ENCODE data around the gene TMOD4. TPM values are rescaled to one million over a fixed set of nuclear protein-coding genes. Genes with fewer than 3 reads are reported as not detected.

The TMOD4 gene
- total and polyA plus RNA-seq, 2 of the 13 experiments (the other 11 are each of a cell fraction or from before 2014, with no cell fraction given), result 0.66 TPM; not detected in 1

GRCh38 chr1:151147665-151148064, 28.1 kb downstream of the TMOD4 start (continued):
- TF ChIP-seq ZNF280B (CRISPR knock-in tag; IDR thresholded peaks at IDR 0.05; ENCODE audit: borderline replicate concordance), result no peak
- no peak for TF ChIP-seq CCAR2 (optimal IDR thresholded peaks at IDR 0.05; ENCODE audit: low read depth, low read length)
- no peak for TF ChIP-seq ZBTB7A (CRISPR knock-in tag; IDR thresholded peaks at IDR 0.05)
- TF ChIP-seq SOX5 (CRISPR knock-in tag; IDR thresholded peaks at IDR 0.05; ENCODE audit: borderline replicate concordance), result no peak
- TF ChIP-seq HMG20B (CRISPR knock-in tag; conservative IDR thresholded peaks at IDR 0.05), result no peak
- TF ChIP-seq HOXA7 (CRISPR knock-in tag; IDR thresholded peaks at IDR 0.05), result no peak
- no peak for TF ChIP-seq BCL6 (CRISPR knock-in tag; IDR thresholded peaks at IDR 0.05)
- TF ChIP-seq SRF (IDR thresholded peaks at IDR 0.05; ENCODE audit: low read depth, low read length), result no peak
- 0 out of 2 replicates have a peak, but pooled peaks have one; percentile 37 for TF ChIP-seq ZNF878 (CRISPR knock-in tag; IDR thresholded peaks at IDR 0.05)
- TF ChIP-seq TMF1 (CRISPR knock-in tag; IDR thresholded peaks at IDR 0.05; ENCODE audit: low read depth), result no peak
- no peak for TF ChIP-seq SUZ12 (IDR thresholded peaks at IDR 0.05; ENCODE audit: low read depth, low read length)
- TF ChIP-seq SRSF9 (IDR thresholded peaks at IDR 0.05; ENCODE audit: borderline replicate concordance, insufficient read depth, low read depth, low read length, poor library complexity, severe bottlenecking), result no peak
- no peak for TF ChIP-seq ISL2 (CRISPR knock-in tag; IDR thresholded peaks at IDR 0.05)
- TF ChIP-seq SPEN (CRISPR knock-in tag; IDR thresholded peaks at IDR 0.05; ENCODE audit: low read depth), result 0 out of 2 replicates have a peak, but pooled peaks have one; percentile 41
- TF ChIP-seq ZNF496 (CRISPR knock-in tag; IDR thresholded peaks at IDR 0.05; ENCODE audit: insufficient replicate concordance), result no peak
- no peak for TF ChIP-seq CEBPZ (IDR thresholded peaks at IDR 0.05; ENCODE audit: low read length)
- no peak for TF ChIP-seq TEAD3 (CRISPR knock-in tag; optimal IDR thresholded peaks at IDR 0.05; ENCODE audit: borderline replicate concordance)
- no peak for TF ChIP-seq TCF7L2 (IDR thresholded peaks at IDR 0.05; ENCODE audit: low read depth, low read length)
- TF ChIP-seq HOXA9 (CRISPR knock-in tag; IDR thresholded peaks at IDR 0.05; ENCODE audit: borderline replicate concordance), result no peak
- 0 out of 2 replicates have a peak, but pooled peaks have one; percentile 8 for TF ChIP-seq MED1 (CRISPR knock-in tag; IDR thresholded peaks at IDR 0.05)
- TF ChIP-seq RXRB (CRISPR knock-in tag; IDR thresholded peaks at IDR 0.05; ENCODE audit: borderline replicate concordance), result peak; percentile 24; the same call in 1 of the 2 replicates
- TF ChIP-seq THAP9 (CRISPR knock-in tag; IDR thresholded peaks at IDR 0.05; ENCODE audit: borderline replicate concordance), result no peak
- no peak for TF ChIP-seq REPIN1 (CRISPR knock-in tag; IDR thresholded peaks at IDR 0.05; ENCODE audit: borderline replicate concordance, low read depth)
- no peak for TF ChIP-seq ZNF768 (CRISPR knock-in tag; IDR thresholded peaks at IDR 0.05)
- peak; percentile 50; the same call in 1 of the 2 replicates for TF ChIP-seq MIXL1 (CRISPR knock-in tag; IDR thresholded peaks at IDR 0.05)

All from HepG2 (cell line).